ENCODE measurements around the gene KLHDC9. TPM values are rescaled to one million over a fixed set of nuclear protein-coding genes. Genes with fewer than 3 reads are reported as not detected.

The KLHDC9 gene
- 10 to 100 TPM in 1 of 4 donors, 1 to 10 TPM in 2, under 1 TPM in 1; 0.51 to 12.1 (median 3.4) TPM for total RNA-seq

GRCh38 chr1:161098210-161099068, at the start of gene KLHDC9:
TSS of gene KLHDC9 (plus strand) at chr1:161098361. CDS start at chr1:161098536, 175 bp downstream.
- Histone ChIP-seq H3K4me1 (peaks cover 0 to 5% of the 10 kb centered on the region in 2 donors), H3K36me3 (no peaks in the 10 kb centered on the region), H3K9me3 (no peaks in the 10 kb centered on the region), H3K4me3 (peak within 1 kb of the TSS; percentile 48 to 56), H3K27ac (peak within 1 kb of the TSS; percentile 52 to 78), H3K27me3 (no peaks in the 10 kb centered on the region)
- intact Hi-C loops (cut with DNase I; ENCODE audit: low total_unique reads), result no loop called here
- TF ChIP-seq CTCF (IDR thresholded peaks at IDR 0.05) (peak in 3 of 4 experiments; percentile 15 to 26 (median 26)), POLR2A (IDR thresholded peaks at IDR 0.05) (no peak)
- DNase-seq, result peak; percentile 78 to 80

- no peaks in the 10 kb centered on the region for H3K27me3 ChIP-seq
- DNase-seq, result no peak
- TF ChIP-seq CTCF (IDR thresholded peaks at IDR 0.05) (no peak), POLR2A (IDR thresholded peaks at IDR 0.05) (no peak)
- no peak overlapping the region for H3K4me3 ChIP-seq
- H3K27ac ChIP-seq, result no peak overlapping the region
- no peaks in the 10 kb centered on the region for H3K36me3 ChIP-seq
- intact Hi-C loops (cut with DNase I; ENCODE audit: low total_unique reads), result no loop called here
- H3K4me1 ChIP-seq, result peaks cover 0 to 3% of the 10 kb centered on the region in 2 donors
- no peaks in the 10 kb centered on the region for H3K9me3 ChIP-seq
Measured at GRCh38 chr1:161048949-161049722, 49.0 kb upstream of the KLHDC9 start.

GRCh38 chr1:161051219-161051618, 46.9 kb upstream of the KLHDC9 start:
- no peak for TF ChIP-seq POLR2A (IDR thresholded peaks at IDR 0.05)
- no peak for TF ChIP-seq CTCF (IDR thresholded peaks at IDR 0.05)
- Histone ChIP-seq H3K27me3 (no peaks in the 10 kb centered on the region), H3K27ac (no peak overlapping the region), H3K4me1 (no peaks in the 10 kb centered on the region), H3K9me3 (no peaks in the 10 kb centered on the region), H3K4me3 (no peak overlapping the region), H3K36me3 (no peaks in the 10 kb centered on the region)
- intact Hi-C loops (cut with DNase I; ENCODE audit: low total_unique reads), result no loop called here
- no peak for DNase-seq

GRCh38 chr1:161052899-161053298, 45.3 kb upstream of the KLHDC9 start:
- no peak for DNase-seq
- Histone ChIP-seq H3K27me3 (no peaks in the 10 kb centered on the region), H3K36me3 (no peaks in the 10 kb centered on the region), H3K4me3 (no peak overlapping the region), H3K27ac (no peak overlapping the region), H3K4me1 (no peaks in the 10 kb centered on the region), H3K9me3 (no peaks in the 10 kb centered on the region)
- TF ChIP-seq CTCF (IDR thresholded peaks at IDR 0.05), result no peak
- no peak for TF ChIP-seq POLR2A (IDR thresholded peaks at IDR 0.05)
- intact Hi-C loops (cut with DNase I; ENCODE audit: low total_unique reads), result no loop called here

- TF ChIP-seq POLR2A (IDR thresholded peaks at IDR 0.05) (no peak), CTCF (IDR thresholded peaks at IDR 0.05) (no peak)
- no peak overlapping the region for H3K4me3 ChIP-seq
- no peaks in the 10 kb centered on the region for H3K4me1 ChIP-seq
- intact Hi-C loops (cut with DNase I; ENCODE audit: low total_unique reads), result no loop called here
- H3K36me3 ChIP-seq, result no peaks in the 10 kb centered on the region
- DNase-seq, result no peak
- no peaks in the 10 kb centered on the region for H3K9me3 ChIP-seq
- H3K27ac ChIP-seq, result no peak overlapping the region
- no peaks in the 10 kb centered on the region for H3K27me3 ChIP-seq
Measured at GRCh38 chr1:161054232-161054631, 43.9 kb upstream of the KLHDC9 start.
